ENCODE results near the gene MEIOC.
"Not testable (repeated sequence)": the region's sequence is repeated elsewhere in the genome, so short reads cannot be mapped to it uniquely, and the experiment has no call there.

Gene MEIOC

GRCh38 chr17:44633998-44634397 is 22.3 kb upstream of the MEIOC start:
- no peak for TF ChIP-seq CTCF (IDR thresholded peaks at IDR 0.05; ENCODE audit: insufficient read depth, low read depth, low read length, missing control alignments)
- no peak overlapping the region for H3K4me3 ChIP-seq (ENCODE audit: low read length)
- no peak for DNase-seq (ENCODE audit: low read depth)

GRCh38 chr17:44634401-44634800 is 21.9 kb upstream of the MEIOC start:
- not testable (repeated sequence) for H3K4me3 ChIP-seq (ENCODE audit: low read length); DNase-seq (ENCODE audit: low read depth)

GRCh38 chr17:44636562-44636961 is 19.7 kb upstream of the MEIOC start:
- TF ChIP-seq CTCF (IDR thresholded peaks at IDR 0.05; ENCODE audit: insufficient read depth, low read depth, low read length, missing control alignments): peak; percentile 44
- DNase-seq (ENCODE audit: low read depth): peak; percentile 50
- H3K4me3 ChIP-seq (ENCODE audit: low read length): no peak overlapping the region

GRCh38 chr17:44637066-44637465 is 19.2 kb upstream of the MEIOC start:
- no peak for DNase-seq (ENCODE audit: low read depth)
- no peak overlapping the region for H3K4me3 ChIP-seq (ENCODE audit: low read length)
- no peak for TF ChIP-seq CTCF (IDR thresholded peaks at IDR 0.05; ENCODE audit: insufficient read depth, low read depth, low read length, missing control alignments)

GRCh38 chr17:44642834-44643233 is 13.4 kb upstream of the MEIOC start:
- no peak overlapping the region for H3K4me3 ChIP-seq (ENCODE audit: low read length)
- no peak for TF ChIP-seq CTCF (IDR thresholded peaks at IDR 0.05; ENCODE audit: insufficient read depth, low read depth, low read length, missing control alignments)
- no peak for DNase-seq (ENCODE audit: low read depth)

GRCh38 chr17:44645341-44645740 is 10.9 kb upstream of the MEIOC start:
- TF ChIP-seq CTCF (IDR thresholded peaks at IDR 0.05; ENCODE audit: insufficient read depth, low read depth, low read length, missing control alignments): no peak
- no peak for DNase-seq (ENCODE audit: low read depth)
- H3K4me3 ChIP-seq (ENCODE audit: low read length): no peak overlapping the region

- H3K4me3 ChIP-seq (ENCODE audit: low read length): no peak overlapping the region
- no peak for TF ChIP-seq CTCF (IDR thresholded peaks at IDR 0.05; ENCODE audit: insufficient read depth, low read depth, low read length, missing control alignments)
- DNase-seq (ENCODE audit: low read depth): no peak
Observed at GRCh38 chr17:44646280-44646679, 10.0 kb upstream of the MEIOC start.

- no peak overlapping the region for H3K4me3 ChIP-seq (ENCODE audit: low read length)
- no peak for TF ChIP-seq CTCF (IDR thresholded peaks at IDR 0.05; ENCODE audit: insufficient read depth, low read depth, low read length, missing control alignments)
- no peak for DNase-seq (ENCODE audit: low read depth)
Observed at GRCh38 chr17:44647736-44648135, 8.5 kb upstream of the MEIOC start.
